GM12801 (cell line): Measurements from ENCODE around the gene BLM.

Experiments used
- TF ChIP-seq, protein P1 (sequence below): IDR thresholded peaks from one replicate; pipeline ENCODE4 v1.5.1; 2011; ENCODE audit warnings: control low read depth; ENCODE audit not compliant: insufficient read length; ENCODE audit errors: extremely low read depth

The BLM gene

GRCh38 chr15:90716976-90717821 lies at the start of gene BLM:
TSS of gene BLM (plus strand) at chr15:90717346. CDS start at chr15:90747393, 30,047 bp downstream.
- TF ChIP-seq, protein P1, sequence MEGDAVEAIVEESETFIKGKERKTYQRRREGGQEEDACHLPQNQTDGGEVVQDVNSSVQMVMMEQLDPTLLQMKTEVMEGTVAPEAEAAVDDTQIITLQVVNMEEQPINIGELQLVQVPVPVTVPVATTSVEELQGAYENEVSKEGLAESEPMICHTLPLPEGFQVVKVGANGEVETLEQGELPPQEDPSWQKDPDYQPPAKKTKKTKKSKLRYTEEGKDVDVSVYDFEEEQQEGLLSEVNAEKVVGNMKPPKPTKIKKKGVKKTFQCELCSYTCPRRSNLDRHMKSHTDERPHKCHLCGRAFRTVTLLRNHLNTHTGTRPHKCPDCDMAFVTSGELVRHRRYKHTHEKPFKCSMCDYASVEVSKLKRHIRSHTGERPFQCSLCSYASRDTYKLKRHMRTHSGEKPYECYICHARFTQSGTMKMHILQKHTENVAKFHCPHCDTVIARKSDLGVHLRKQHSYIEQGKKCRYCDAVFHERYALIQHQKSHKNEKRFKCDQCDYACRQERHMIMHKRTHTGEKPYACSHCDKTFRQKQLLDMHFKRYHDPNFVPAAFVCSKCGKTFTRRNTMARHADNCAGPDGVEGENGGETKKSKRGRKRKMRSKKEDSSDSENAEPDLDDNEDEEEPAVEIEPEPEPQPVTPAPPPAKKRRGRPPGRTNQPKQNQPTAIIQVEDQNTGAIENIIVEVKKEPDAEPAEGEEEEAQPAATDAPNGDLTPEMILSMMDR = no peak

DNA sequence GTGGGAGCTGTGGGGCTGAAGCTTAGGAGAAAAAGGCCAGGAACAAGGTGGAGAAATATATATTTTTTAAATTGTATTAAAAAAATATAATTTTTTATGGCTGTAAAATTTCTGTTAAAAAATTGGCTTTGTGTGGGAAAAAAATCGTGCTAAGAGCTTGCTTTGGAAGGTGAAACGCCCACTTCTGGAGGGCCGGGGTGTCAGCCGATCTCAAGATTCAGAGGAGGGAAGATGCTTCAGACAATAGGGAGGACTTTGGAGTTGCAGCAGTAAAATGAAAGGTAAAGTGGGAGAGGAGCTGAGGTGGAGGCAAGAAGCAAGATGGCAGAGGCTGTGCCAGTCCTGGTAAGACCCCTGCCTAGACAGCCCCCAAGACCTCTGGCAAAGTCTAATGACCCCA lies 45.9 kb upstream of the BLM start:
- TF ChIP-seq, protein P1 = no peak

- TF ChIP-seq, protein P1 = no peak
These were observed 42.7 kb upstream of the BLM start for GRCh38 chr15:90674476-90674875.

GRCh38 chr15:90675464-90675863 lies 41.7 kb upstream of the BLM start:
- TF ChIP-seq, protein P1 = no peak

DNA sequence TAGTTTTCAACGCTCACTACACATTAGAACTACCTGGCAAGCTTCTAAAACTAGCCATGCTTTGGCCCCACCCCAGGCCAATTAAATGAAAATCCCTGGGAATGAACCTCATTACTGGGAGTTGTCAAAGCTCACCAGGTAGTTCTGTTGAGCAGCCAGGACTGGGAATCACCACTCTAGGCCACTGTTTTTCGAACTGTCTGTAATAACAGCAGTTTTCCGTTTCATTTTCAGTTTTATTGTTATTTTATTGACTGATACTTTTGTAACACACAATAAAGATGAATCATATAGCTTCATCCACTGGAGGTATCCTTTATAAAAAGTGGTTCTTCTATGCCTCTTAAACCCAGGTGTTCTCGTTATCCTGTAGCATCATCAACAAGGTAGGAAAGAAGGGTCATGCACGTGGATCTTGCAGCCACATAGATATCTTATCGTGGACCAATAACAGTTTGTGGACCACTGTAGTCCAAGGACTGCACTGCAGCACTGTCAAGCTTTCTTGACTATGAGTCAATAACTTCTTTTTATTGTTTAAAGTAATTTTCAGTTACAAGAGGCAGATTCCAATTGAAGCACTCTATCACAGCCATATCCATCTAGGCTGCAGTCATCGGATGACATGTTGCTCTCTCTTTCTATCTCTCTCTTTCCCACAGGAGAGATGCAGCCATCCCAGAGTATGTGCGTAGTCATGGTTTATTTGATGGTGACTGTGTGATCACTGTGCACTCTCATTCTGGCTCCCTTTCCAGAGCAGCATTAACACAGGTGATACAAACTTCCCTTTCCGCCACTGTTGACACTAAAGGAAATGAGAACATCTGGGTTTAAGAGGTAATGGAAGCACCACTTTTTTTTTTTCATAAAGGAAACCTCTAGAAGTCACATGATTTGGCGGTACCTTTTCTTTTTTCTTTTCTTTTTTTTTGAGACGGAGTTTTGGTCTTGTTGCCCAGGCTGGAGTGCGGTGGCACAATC lies 39.0 kb upstream of the BLM start:
- TF ChIP-seq, protein P1 = no peak

DNA sequence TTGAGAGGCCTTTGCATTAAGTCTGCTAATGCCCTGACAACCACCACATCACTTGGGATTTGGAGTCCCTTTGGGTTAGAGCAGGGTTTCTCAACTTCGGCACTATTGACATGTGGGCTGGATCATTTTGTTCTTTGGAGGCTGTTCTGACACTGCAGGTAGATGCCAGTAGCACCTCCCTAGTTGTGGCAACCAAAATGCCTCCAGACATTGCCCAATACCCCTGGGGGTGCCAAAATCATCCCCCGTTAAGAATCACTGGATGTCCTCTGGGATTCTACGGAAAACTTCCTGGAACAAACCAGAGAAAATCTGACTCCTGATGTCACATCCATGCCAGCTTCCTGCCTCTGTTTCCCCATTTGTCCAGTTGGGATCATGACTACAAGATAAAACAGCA lies 37.2 kb upstream of the BLM start:
- TF ChIP-seq, protein P1 = no peak

DNA sequence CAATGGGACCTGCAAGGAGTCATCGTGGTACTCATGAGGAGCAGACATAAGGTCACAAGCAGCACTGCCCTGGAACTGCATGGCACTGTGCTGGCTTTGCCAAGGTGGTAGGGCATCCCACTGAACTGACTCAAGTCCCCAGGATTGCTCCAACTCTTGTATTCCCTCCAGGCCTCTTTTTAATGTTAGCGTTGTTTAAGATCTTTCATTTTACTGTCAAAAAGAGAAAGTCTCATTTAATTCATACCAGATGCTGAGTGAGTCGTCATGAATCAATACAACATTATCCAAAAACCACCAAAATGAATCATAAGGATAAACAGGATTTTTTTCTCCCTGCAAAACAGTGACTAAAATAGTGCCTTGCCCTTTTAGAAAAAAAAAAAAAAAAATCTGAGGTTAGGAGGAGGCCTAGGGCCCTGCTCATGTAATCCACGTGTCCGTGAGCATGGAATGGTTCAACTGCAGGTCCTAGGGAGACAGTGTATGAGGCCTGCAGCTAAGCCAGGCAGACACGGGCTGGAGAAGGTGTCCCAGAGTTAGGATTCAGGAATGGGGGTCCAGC lies 36.7 kb upstream of the BLM start:
- TF ChIP-seq, protein P1 = no peak
